HepG2 (cell line): ENCODE results near the gene SLC26A2. TPM values are rescaled to one million over a fixed set of nuclear protein-coding genes. Genes with fewer than 3 reads are reported as not detected.

Experiments used
- ATAC-seq: fragments of 200-7000 bp; cut with Tn5 transposase; 3 replicates; pipeline ENCODE4 v1.9.1; 2020; ENCODE audit warnings: mild to moderate bottlenecking, moderate library complexity
- BruUV-seq: library from RNA; stranded (reverse); fragments of 400-500 nt; replicated peaks from 2 replicates; lab custom pipeline; 2021; lab: Mats Ljungman, UMichigan
- CTCF ChIA-PET: fragments of 300-600 bp; formaldehyde crosslinking; extraction: SDS; loops from one replicate; lab custom pipeline; 2021; ENCODE audit warnings: low total read pairs, inconsistent platforms, low intra/inter-chr PET ratio; lab: Yijun Ruan, JAX
- POLR2A ChIA-PET: fragments of 350-600 bp; sonication (Branson Sonifier 250); formaldehyde crosslinking; loops from one replicate; lab custom pipeline; 2020; ENCODE audit warnings: antibody characterized with exemption, inconsistent platforms; lab: Yijun Ruan, JAX
- DNase-seq: peaks from one replicate; pipeline ENCODE4 v3.0.0-alpha.2; 2015; ENCODE audit warnings: low spot score
- FAIRE-seq: peaks from 3 replicates; lab custom pipeline; 2011; peaks lifted over from hg19 to GRCh38; lab: Jason Lieb, UNC
- H2AFZ ChIP-seq: one replicate; pipeline ENCODE4 v1.6.1; 2011; ENCODE audit warnings: low read length, inconsistent platforms
- H3K27ac ChIP-seq: fragments of 300-600 bp; 3 replicates; pipeline ENCODE4 v1.8.0; 2011; ENCODE audit warnings: mixed run types, mild to moderate bottlenecking, mixed read lengths, low read length, inconsistent platforms; ENCODE audit not compliant: insufficient read depth; ENCODE audit errors: extremely low read length
- H3K27me3 ChIP-seq, 2 experiments: fragments of 200-600 bp in 1 of 2; 2 replicates in 1 of 2; 3 replicates in 1 of 2; pipeline versions ENCODE4 v1.6.0 to v1.8.0; 2011; ENCODE audit warnings: low read length in 2 of 2, mild to moderate bottlenecking in 2 of 2, moderate library complexity in 2 of 2, inconsistent platforms in 1 of 2; ENCODE audit not compliant: insufficient read depth in 2 of 2, control insufficient read depth in 1 of 2
- H3K36me3 ChIP-seq, 2 experiments: fragments of 200-600 bp in 1 of 2; replicated peaks in 1 of 2; 2 replicates in 1 of 2; 3 replicates in 1 of 2; pipeline versions ENCODE4 v1.5.1 to v1.8.0; 2011; ENCODE audit warnings: low read length in 2 of 2, inconsistent platforms in 1 of 2; ENCODE audit not compliant: insufficient read depth in 2 of 2, control insufficient read depth in 1 of 2
- H3K4me1 ChIP-seq: 2 replicates; pipeline ENCODE4 v1.5.1; 2012; ENCODE audit warnings: low read length, inconsistent platforms; ENCODE audit not compliant: insufficient read depth
- H3K4me2 ChIP-seq: 2 replicates; pipeline ENCODE4 v1.6.0; 2011; ENCODE audit warnings: low read depth, low read length, inconsistent platforms
- H3K4me3 ChIP-seq, 3 experiments: fragments of 200-600 bp in 1 of 3; sonication (generic), shearing (Covaris generic) in 1 of 3; replicated peaks in 1 of 3; 2 replicates each; pipeline ENCODE4 v1.5.1; 2011 to 2016; ENCODE audit warnings: low read length in 3 of 3, inconsistent platforms in 2 of 3, low read depth in 2 of 3, mild to moderate bottlenecking in 2 of 3, control low read depth in 1 of 3, mixed read lengths in 1 of 3; ENCODE audit not compliant: insufficient read depth in 1 of 3
- H3K79me2 ChIP-seq: one replicate; pipeline ENCODE4 v1.6.1; 2011; ENCODE audit warnings: low read length, inconsistent platforms; ENCODE audit not compliant: insufficient read depth
- H3K9ac ChIP-seq: 2 replicates; pipeline ENCODE4 v1.6.0; 2011; ENCODE audit warnings: mild to moderate bottlenecking, low read depth, low read length, inconsistent platforms; ENCODE audit not compliant: insufficient read depth
- H3K9me3 ChIP-seq: 2 replicates; pipeline ENCODE4 v1.5.1; 2012; ENCODE audit warnings: mild to moderate bottlenecking, low read length
- H4K20me1 ChIP-seq: 2 replicates; pipeline ENCODE4 v1.6.0; 2011; ENCODE audit warnings: inconsistent platforms, mild to moderate bottlenecking, low read length, moderate library complexity; ENCODE audit not compliant: insufficient read depth
- CC2D1A ChIP-seq: sonication (generic); formaldehyde crosslinking; IDR thresholded peaks from 2 replicates; pipeline ENCODE4 v1.8.1; 2023; ENCODE audit warnings: mild to moderate bottlenecking, missing genetic modification reagents
- ELF1 ChIP-seq: sonication (generic); formaldehyde crosslinking; IDR thresholded peaks from 2 replicates; pipeline ENCODE4 v1.4.0; 2020; ENCODE audit warnings: missing genetic modification reagents
- ESRRA ChIP-seq: sonication (generic); formaldehyde crosslinking; IDR thresholded peaks from 2 replicates; pipeline ENCODE4 v1.5.1; 2020; ENCODE audit warnings: mild to moderate bottlenecking, low read depth, missing genetic modification reagents
- GTF3A ChIP-seq: sonication (generic); formaldehyde crosslinking; conservative IDR thresholded peaks from 2 replicates; pipeline ENCODE4 v1.4.0; 2020; ENCODE audit warnings: mild to moderate bottlenecking, missing genetic modification reagents
- MIXL1 ChIP-seq: IDR thresholded peaks from 2 replicates; pipeline ENCODE4 v1.6.1; 2016
- NAIF1 ChIP-seq: sonication (generic); formaldehyde crosslinking; IDR thresholded peaks from 2 replicates; pipeline ENCODE4 v1.5.0; 2020; ENCODE audit warnings: mild to moderate bottlenecking, missing genetic modification reagents, borderline replicate concordance
- REL ChIP-seq: sonication (generic); formaldehyde crosslinking; conservative IDR thresholded peaks from 2 replicates; pipeline ENCODE4 v1.8.0; 2022; ENCODE audit warnings: mild to moderate bottlenecking, missing genetic modification reagents, moderate library complexity
- SP4 ChIP-seq: sonication (generic); formaldehyde crosslinking; IDR thresholded peaks from 2 replicates; pipeline ENCODE4 v1.8.1; 2023; ENCODE audit warnings: mild to moderate bottlenecking, missing genetic modification reagents
- ZNF17 ChIP-seq: sonication (generic); formaldehyde crosslinking; IDR thresholded peaks from 2 replicates; pipeline ENCODE4 v1.5.0; 2020; ENCODE audit warnings: mild to moderate bottlenecking, missing genetic modification reagents
- ZNF318 ChIP-seq: sonication (generic); formaldehyde crosslinking; IDR thresholded peaks from 2 replicates; pipeline ENCODE4 v1.4.0; 2020; ENCODE audit warnings: mild to moderate bottlenecking, missing genetic modification reagents
- WGBS: methylation state at CpG from one replicate; pipeline ENCODE4 v1.1.6; 2017; ENCODE audit warnings: low lambda C conversion rate; 5-methylcytosine and 5-hydroxymethylcytosine counted together
- in situ Hi-C: cut with HindIII; loops from 2 replicates; pipeline ENCODE4 v1.10.0; 2017; ENCODE audit warnings: low pct_unique_long_range_greater_than_20kb; ENCODE audit not compliant: extremely low pct_ligation_motif_present
- intact Hi-C: fragments of 100-400 bp; cut with micrococcal nuclease; formaldehyde crosslinking; loops from one replicate; pipeline ENCODE4 v1.10.0; 2022; ENCODE audit not compliant: unreplicated experiment
- polyA plus RNA-seq, 8 experiments: library from polyadenylated mRNA; depleted of rRNA in 3 of 8; stranded (reverse) in 7 of 8; unstranded in 1 of 8; fragments of >200 nt; fragmentation: Illumina TruSeq in 4 of 8; extraction: Trizol in 4 of 8; gene quantifications; 2 replicates each; pipeline versions ENCODE4 v1.2.1 to v1.2.3, GENCODE V29; 2011 to 2016; ENCODE audit warnings: low read depth in 4 of 8, missing spikeins in 1 of 8, mixed read lengths in 1 of 8; ENCODE audit not compliant: insufficient read depth in 1 of 8
- total RNA-seq, 5 experiments: library from RNA; depleted of rRNA; stranded (reverse); fragments of >200 nt; fragmentation: Illumina TruSeq; extraction: Trizol; gene quantifications; 2 replicates each; pipeline ENCODE4 v1.2.3, GENCODE V29; 2016; ENCODE audit warnings: low read depth in 1 of 5
- TF ChIP-seq, protein P1 (sequence below): sonication (generic); formaldehyde crosslinking; IDR thresholded peaks from 2 replicates; pipeline ENCODE4 v1.4.0; 2020; ENCODE audit warnings: missing genetic modification reagents, borderline replicate concordance

SLC26A2 gene
- total and polyA plus RNA-seq, 2 of the 13 experiments (the other 11 are each of a cell fraction or from before 2014, with no cell fraction given): 2.2 to 7.9 TPM

DNA sequence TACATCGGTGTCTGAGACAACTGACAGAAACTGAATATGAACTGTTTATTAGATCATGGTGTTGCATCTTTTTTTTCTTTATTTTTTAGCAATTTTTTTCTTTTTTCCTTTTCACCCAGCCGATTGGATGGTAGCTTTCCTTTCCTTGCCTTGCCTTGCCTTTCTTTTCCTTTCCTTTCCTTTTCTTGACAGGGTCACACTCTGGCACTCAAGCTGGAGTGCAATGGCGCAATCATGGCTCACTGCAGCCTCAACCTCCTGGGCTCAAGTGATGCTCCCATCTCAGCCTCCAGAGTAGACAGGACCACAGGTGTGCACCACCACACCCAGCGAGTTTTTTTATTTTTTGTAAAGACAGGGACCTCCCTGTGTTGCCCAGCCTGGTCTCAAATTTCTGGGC is 18.8 kb upstream of the SLC26A2 start:
- Histone ChIP-seq H3K27me3 (peaks cover under 1 to 10% of the 10 kb centered on the region in 2 experiments; a peak in 4 of 5 replicates), H2AFZ (no peak overlapping the region), H3K4me2 (no peak overlapping the region), H3K4me3 (no peak overlapping the region), H3K9me3 (no peaks in the 10 kb centered on the region), H3K27ac (no peak overlapping the region), H3K79me2 (no peaks in the 10 kb centered on the region), H4K20me1 (no peaks in the 10 kb centered on the region), H3K36me3 (no peaks in the 10 kb centered on the region), H3K9ac (no peak overlapping the region), H3K4me1 (peaks cover 59% of the 10 kb centered on the region)
- TF ChIP-seq GTF3A (CRISPR knock-in tag): no peak
- TF ChIP-seq, protein P1, sequence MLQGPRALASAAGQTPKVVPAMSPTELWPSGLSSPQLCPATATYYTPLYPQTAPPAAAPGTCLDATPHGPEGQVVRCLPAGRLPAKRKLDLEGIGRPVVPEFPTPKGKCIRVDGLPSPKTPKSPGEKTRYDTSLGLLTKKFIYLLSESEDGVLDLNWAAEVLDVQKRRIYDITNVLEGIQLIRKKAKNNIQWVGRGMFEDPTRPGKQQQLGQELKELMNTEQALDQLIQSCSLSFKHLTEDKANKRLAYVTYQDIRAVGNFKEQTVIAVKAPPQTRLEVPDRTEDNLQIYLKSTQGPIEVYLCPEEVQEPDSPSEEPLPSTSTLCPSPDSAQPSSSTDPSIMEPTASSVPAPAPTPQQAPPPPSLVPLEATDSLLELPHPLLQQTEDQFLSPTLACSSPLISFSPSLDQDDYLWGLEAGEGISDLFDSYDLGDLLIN (CRISPR knock-in tag): no peak
- TF ChIP-seq REL (CRISPR knock-in tag): no peak
- TF ChIP-seq NAIF1: no peak
- no peak for TF ChIP-seq ESRRA (CRISPR knock-in tag)
- CTCF ChIA-PET: no interaction called here
- FAIRE-seq (no peak), ATAC-seq (no peak), DNase-seq (no peak)
- WGBS: 68% methylated on average over 4 of the region's 4 CpGs
- no TSS peak for BruUV-seq
- intact Hi-C loops: no loop called here
- POLR2A ChIA-PET: no interaction called here
- in situ Hi-C loops: no loop called here

- H3K27ac ChIP-seq: no peak overlapping the region
- ChIA-PET POLR2A (no interaction called here), CTCF (no interaction called here)
- intact Hi-C loops (no loop called here), in situ Hi-C loops (no loop called here)
- H2AFZ ChIP-seq: no peak overlapping the region
- H3K36me3 ChIP-seq: no peaks in the 10 kb centered on the region
- H3K4me3 ChIP-seq: no peak overlapping the region
- peak; percentile 73 for ATAC-seq
- no TSS peak for BruUV-seq
- H3K4me2 ChIP-seq: peak overlapping the region; percentile 27; the same call in 1 of the 2 replicates
- peaks cover 2 to 10% of the 10 kb centered on the region in 2 experiments; a peak in 4 of 5 replicates for H3K27me3 ChIP-seq
- H3K9me3 ChIP-seq: no peaks in the 10 kb centered on the region
- H3K4me1 ChIP-seq: peaks cover 59% of the 10 kb centered on the region
- H3K79me2 ChIP-seq: no peaks in the 10 kb centered on the region
- no peak for DNase-seq
- H4K20me1 ChIP-seq: no peaks in the 10 kb centered on the region
- no peak overlapping the region for H3K9ac ChIP-seq
- WGBS: 52% methylated on average over 2 of the region's 2 CpGs
- no peak for FAIRE-seq
- TF ChIP-seq ELF1 (CRISPR knock-in tag) (no peak), MIXL1 (CRISPR knock-in tag) (no peak), ZNF318 (CRISPR knock-in tag) (no peak), ZNF17 (CRISPR knock-in tag) (no peak), SP4 (no peak), CC2D1A (CRISPR knock-in tag) (no peak)
Observed at GRCh38 chr5:149942199-149942598, 18.4 kb upstream of the SLC26A2 start.
